GM19468 (cell line): Measurements from ENCODE around the gene KRI1.
A peak's percentile ranks its signal among the peaks of the same experiment; 100 is the strongest.

Experiments
- ATAC-seq: cut with Tn5 transposase; IDR thresholded peaks from one replicate; pipeline ENCODE4 v1.9.1; 2021; ENCODE audit warnings: mild to moderate bottlenecking, moderate library complexity, moderate number of reproducible peaks; ENCODE audit not compliant: unreplicated experiment; ENCODE audit errors: extremely low read depth

KRI1 gene

GRCh38 chr19:10565567-10566407 is at the start of gene KRI1:
Gene KRI1, minus strand, starts transcription at chr19:10566010. Its CDS starts 11 bp downstream, at chr19:10565999.
- peak; percentile 24 for ATAC-seq

GRCh38 chr19:10612499-10613119 is 46.8 kb upstream of the KRI1 start:
- no peak for ATAC-seq

- no peak for ATAC-seq
Observed at GRCh38 chr19:10611907-10612306, 46.1 kb upstream of the KRI1 start.

GRCh38 chr19:10604460-10604980 is 38.7 kb upstream of the KRI1 start:
- ATAC-seq, result no peak

- ATAC-seq, result peak; percentile 12
Observed at GRCh38 chr19:10603873-10604459, 38.2 kb upstream of the KRI1 start.

GRCh38 chr19:10603084-10603872 is 37.5 kb upstream of the KRI1 start:
- no peak for ATAC-seq

GRCh38 chr19:10602330-10603083 is 36.7 kb upstream of the KRI1 start:
- ATAC-seq, result peak; percentile 29

GRCh38 chr19:10601999-10602329 is 36.2 kb upstream of the KRI1 start:
- no peak for ATAC-seq

GRCh38 chr19:10600149-10600548 is 34.3 kb upstream of the KRI1 start:
- no peak for ATAC-seq

- no peak for ATAC-seq
Observed at GRCh38 chr19:10593820-10594637, 28.2 kb upstream of the KRI1 start.

- ATAC-seq, result no peak
Observed at GRCh38 chr19:10593148-10593547, 27.3 kb upstream of the KRI1 start.

- ATAC-seq, result no peak
Observed at GRCh38 chr19:10587839-10588150, 22.0 kb upstream of the KRI1 start.

GRCh38 chr19:10587022-10587838 is 21.4 kb upstream of the KRI1 start, which contains the start of gene AP1M2:
Gene AP1M2, minus strand, starts transcription at chr19:10587312. Its CDS starts 81 bp downstream, at chr19:10587231.
- ATAC-seq, result no peak

GRCh38 chr19:10586396-10586795 is 20.6 kb upstream of the KRI1 start:
- no peak for ATAC-seq

- no peak for ATAC-seq
Observed at GRCh38 chr19:10583036-10583776, 17.4 kb upstream of the KRI1 start.

- no peak for ATAC-seq
Observed at GRCh38 chr19:10582091-10582490, 16.3 kb upstream of the KRI1 start.

- no peak for ATAC-seq
Observed at GRCh38 chr19:10580979-10581631, 15.3 kb upstream of the KRI1 start.
